ENCODE data around the gene AQP5. TPM values are rescaled to one million over a fixed set of nuclear protein-coding genes. Genes with fewer than 3 reads are reported as not detected.

AQP5 gene
- total and polyA plus RNA-seq, 2 donors (not counting 3 experiments of a cell fraction or from before 2014, with no cell fraction given) = 0.95 to 2.3 TPM

DNA sequence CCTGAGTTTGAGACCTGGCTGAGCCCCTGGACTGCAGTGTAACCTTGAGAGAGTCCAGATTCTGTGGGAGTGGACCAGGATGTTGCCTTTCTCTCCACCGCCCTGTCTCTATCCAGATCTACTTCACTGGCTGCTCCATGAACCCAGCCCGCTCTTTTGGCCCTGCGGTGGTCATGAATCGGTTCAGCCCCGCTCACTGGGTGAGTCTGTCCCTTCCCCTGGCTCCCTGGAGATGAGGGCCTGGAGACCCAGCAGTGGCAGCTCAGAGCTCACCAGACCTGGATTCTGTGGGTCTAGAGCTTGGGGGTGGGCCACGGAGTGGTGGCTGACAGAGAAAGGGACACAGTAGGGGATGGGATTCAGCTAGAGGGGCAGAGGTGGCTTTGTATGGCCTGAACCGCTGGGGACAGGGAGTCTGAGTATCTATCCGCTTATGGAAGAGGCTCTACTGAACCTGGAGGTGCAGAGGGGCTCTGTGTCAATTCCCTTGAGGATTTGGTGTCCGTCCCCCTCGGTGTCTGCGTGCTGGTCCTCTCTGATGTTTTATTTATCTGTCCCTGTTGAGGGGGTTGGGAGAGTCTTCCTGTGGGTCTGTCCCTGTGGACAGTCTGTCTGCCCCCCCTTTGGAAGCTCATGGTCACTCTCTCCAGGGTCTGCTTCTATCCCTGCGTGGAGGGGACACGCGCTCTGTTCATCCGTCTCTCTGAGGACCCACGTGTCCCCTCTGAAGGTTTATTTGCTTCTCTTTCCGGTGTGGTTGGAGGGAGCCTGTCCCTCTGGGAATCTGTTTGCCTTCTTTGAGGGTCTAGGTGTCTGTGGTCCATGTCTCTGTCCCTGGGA is 2.5 kb downstream of the AQP5 start:
- no TSS peak for BruUV-seq (replicated peaks)
- Histone ChIP-seq H4K20me1 (replicated peaks; ENCODE audit: control insufficient read depth, extremely low read depth, insufficient read depth, low read length) (no peaks in the 10 kb centered on the region), H3K36me3 (ENCODE audit: control insufficient read depth in 2 of 2, extremely low read depth in 1 of 2, insufficient read depth in 2 of 2, low read length in 2 of 2) (no peaks in the 10 kb centered on the region), H3K4me3 (replicated peaks in 1 of 3; ENCODE audit: insufficient read depth in 1 of 3, low read depth in 1 of 3, low read length in 3 of 3) (no peak overlapping the region), H3K9ac (replicated peaks; ENCODE audit: extremely low read depth, insufficient read depth, low read length) (no peak overlapping the region), H3K9me3 (replicated peaks; ENCODE audit: control insufficient read depth, insufficient read depth, low read length) (no peaks in the 10 kb centered on the region), H3K79me2 (ENCODE audit: control insufficient read depth, insufficient read depth, low read length) (no peaks in the 10 kb centered on the region), H3K9me1 (replicated peaks; ENCODE audit: control insufficient read depth, extremely low read depth, insufficient read depth, low read length) (no peaks in the 10 kb centered on the region), H2AFZ (ENCODE audit: low read depth, low read length) (no peak overlapping the region), H3K27ac (ENCODE audit: insufficient read depth, low read depth, low read length) (no peak overlapping the region), H3K27me3 (ENCODE audit: control insufficient read depth in 2 of 2, insufficient read depth in 2 of 2, low read length in 2 of 2) (peaks cover 7 to 10% of the 10 kb centered on the region in 2 experiments), H3K4me2 (ENCODE audit: insufficient read depth, low read length) (no peak overlapping the region), H3K4me1 (ENCODE audit: control insufficient read depth, extremely low read depth, insufficient read depth, low read length) (peaks cover 29% of the 10 kb centered on the region)
- ChIA-PET CTCF (interaction anchor here (1.0 to 11.4 kb wide), 8 partner anchors 10 to 102 kb away, joined by 3 to 317 read pairs (median 119); partner anchors contain the start of gene ASIC1), POLR2A (no interaction called here)
- no peak for TF ChIP-seq POLR2A (IDR thresholded peaks at IDR 0.05; ENCODE audit: low read depth, low read length)
- TF ChIP-seq FOS (IDR thresholded peaks at IDR 0.05; ENCODE audit: borderline replicate concordance, insufficient read depth, low read length) = no peak
- no peak for TF ChIP-seq EZH2 (IDR thresholded peaks at IDR 0.05; ENCODE audit: borderline replicate concordance, low read depth, low read length, severe bottlenecking)
- no peak for TF ChIP-seq POLR2AphosphoS5 (IDR thresholded peaks at IDR 0.05; ENCODE audit: insufficient read depth, low read depth, low read length)
- no peak for TF ChIP-seq JUN (IDR thresholded peaks at IDR 0.05; ENCODE audit: borderline replicate concordance, insufficient read depth, insufficient read length, low read depth)
- no peak for TF ChIP-seq GATA2 (IDR thresholded peaks at IDR 0.05; ENCODE audit: insufficient read depth, insufficient read length, low read depth, low read length)
- no peak for TF ChIP-seq MYC (IDR thresholded peaks at IDR 0.05; ENCODE audit: low read depth, low read length)
- TF ChIP-seq, protein P1, sequence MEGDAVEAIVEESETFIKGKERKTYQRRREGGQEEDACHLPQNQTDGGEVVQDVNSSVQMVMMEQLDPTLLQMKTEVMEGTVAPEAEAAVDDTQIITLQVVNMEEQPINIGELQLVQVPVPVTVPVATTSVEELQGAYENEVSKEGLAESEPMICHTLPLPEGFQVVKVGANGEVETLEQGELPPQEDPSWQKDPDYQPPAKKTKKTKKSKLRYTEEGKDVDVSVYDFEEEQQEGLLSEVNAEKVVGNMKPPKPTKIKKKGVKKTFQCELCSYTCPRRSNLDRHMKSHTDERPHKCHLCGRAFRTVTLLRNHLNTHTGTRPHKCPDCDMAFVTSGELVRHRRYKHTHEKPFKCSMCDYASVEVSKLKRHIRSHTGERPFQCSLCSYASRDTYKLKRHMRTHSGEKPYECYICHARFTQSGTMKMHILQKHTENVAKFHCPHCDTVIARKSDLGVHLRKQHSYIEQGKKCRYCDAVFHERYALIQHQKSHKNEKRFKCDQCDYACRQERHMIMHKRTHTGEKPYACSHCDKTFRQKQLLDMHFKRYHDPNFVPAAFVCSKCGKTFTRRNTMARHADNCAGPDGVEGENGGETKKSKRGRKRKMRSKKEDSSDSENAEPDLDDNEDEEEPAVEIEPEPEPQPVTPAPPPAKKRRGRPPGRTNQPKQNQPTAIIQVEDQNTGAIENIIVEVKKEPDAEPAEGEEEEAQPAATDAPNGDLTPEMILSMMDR (IDR thresholded peaks at IDR 0.05; ENCODE audit: extremely low read depth in 1 of 2, insufficient read depth in 1 of 2, low read depth in 1 of 2, low read length in 2 of 2) = no peak
- TF ChIP-seq, protein P2, sequence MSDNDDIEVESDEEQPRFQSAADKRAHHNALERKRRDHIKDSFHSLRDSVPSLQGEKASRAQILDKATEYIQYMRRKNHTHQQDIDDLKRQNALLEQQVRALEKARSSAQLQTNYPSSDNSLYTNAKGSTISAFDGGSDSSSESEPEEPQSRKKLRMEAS (IDR thresholded peaks at IDR 0.05; ENCODE audit: insufficient read depth, insufficient read length) = no peak
- FAIRE-seq (no peak), DNase-seq (ENCODE audit: low read depth, low spot score) (no peak)
- intact Hi-C loops (cut with micrococcal nuclease) (no loop called here), dilution Hi-C loops (cut with MboI; ENCODE audit: extremely low pct_ligation_motif_present, low sequenced_read_pairs) (loop anchor here (25.0 kb wide), 1 partner anchor 98 kb away; the partner anchor contains the start of gene ASIC1)

Measured in endothelial cell of umbilical vein (primary cell).